ENCODE results near the gene MNT.

MNT gene

DNA sequence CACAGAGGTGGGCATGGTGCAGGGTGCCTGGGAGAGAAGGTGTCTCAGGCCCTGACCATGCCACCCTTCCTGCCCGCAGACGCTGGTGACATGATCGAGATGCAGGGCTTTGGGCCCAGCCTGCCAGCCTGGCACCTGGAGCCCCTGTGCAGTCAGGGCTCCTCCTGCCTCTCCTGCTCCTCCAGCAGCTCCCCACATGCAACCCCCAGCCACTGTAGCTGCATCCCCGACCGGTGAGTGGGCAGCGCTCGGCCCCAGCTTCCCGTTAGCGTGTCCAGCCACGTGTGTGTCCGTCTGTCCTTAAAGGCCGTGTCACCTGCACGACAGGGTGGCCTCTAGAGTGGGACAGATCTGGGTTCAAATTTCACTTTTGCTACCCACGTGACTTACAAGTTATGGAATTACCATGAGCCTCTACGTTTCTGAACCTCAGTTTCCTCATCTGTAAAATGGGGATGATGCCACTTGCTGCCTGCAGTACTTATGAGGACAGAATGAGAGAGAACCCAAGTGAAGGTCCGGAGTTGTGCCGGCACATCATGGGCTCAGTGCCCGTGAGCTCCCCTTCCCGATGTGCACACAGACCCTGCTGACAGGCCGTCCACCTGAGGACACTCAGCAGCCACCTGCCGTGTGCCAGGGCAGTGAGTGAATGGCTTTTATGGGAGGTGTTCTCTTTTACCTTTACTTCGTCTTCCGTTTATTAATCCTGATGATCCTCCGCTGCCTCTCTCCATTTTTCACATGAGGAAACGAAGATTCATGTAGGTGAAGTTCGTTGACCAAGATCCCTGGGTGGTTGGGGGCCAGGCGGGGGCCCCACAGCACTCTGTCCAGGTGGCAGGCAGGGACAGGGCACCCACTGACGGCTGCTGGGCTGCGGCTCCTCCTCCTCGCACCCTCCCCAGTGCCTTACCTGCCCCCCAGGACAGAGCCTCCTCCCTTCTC, 29.4 kb downstream of the MNT start:
- H3K4me1 ChIP-seq (ENCODE audit: insufficient read depth, low read length) = 0 out of 2 replicates have a peak, but pooled peaks cover 3% of the 10 kb centered on the region
- no peaks in the 10 kb centered on the region for H3K9me3 ChIP-seq (ENCODE audit: control insufficient read depth, insufficient read depth, low read length)
- peaks cover 7% of the 10 kb centered on the region; the same call in 1 of the 2 replicates for H3K36me3 ChIP-seq (ENCODE audit: insufficient read depth, low read length)
- no peak overlapping the region for H3K9ac ChIP-seq (ENCODE audit: low read depth, low read length)

DNA sequence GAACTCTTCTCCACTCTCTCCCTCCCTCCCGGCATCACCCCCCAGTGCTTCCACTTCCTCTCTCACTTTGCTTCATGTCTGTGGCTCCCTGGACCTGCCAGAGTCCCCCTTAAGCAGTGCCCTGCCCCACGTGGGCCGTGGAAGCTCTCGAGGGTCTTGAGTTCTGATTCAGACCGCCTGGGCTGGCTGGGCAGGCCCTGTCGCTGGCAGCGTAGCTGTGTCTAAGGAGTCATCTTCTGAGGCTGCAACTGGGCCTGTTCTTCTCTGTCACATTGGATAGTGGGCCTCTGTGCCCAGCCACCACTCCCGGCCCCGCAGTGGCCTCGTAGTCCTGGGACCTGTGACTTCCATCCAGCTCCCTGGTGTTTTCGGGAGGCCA, 30.7 kb downstream of the MNT start:
- Histone ChIP-seq H3K36me3 (ENCODE audit: insufficient read depth, low read length) (peaks cover 7% of the 10 kb centered on the region; the same call in 1 of the 2 replicates), H3K9me3 (ENCODE audit: control insufficient read depth, insufficient read depth, low read length) (no peaks in the 10 kb centered on the region), H3K9ac (ENCODE audit: low read depth, low read length) (no peak overlapping the region), H3K4me1 (ENCODE audit: insufficient read depth, low read length) (0 out of 2 replicates have a peak, but pooled peaks cover 3% of the 10 kb centered on the region)

DNA sequence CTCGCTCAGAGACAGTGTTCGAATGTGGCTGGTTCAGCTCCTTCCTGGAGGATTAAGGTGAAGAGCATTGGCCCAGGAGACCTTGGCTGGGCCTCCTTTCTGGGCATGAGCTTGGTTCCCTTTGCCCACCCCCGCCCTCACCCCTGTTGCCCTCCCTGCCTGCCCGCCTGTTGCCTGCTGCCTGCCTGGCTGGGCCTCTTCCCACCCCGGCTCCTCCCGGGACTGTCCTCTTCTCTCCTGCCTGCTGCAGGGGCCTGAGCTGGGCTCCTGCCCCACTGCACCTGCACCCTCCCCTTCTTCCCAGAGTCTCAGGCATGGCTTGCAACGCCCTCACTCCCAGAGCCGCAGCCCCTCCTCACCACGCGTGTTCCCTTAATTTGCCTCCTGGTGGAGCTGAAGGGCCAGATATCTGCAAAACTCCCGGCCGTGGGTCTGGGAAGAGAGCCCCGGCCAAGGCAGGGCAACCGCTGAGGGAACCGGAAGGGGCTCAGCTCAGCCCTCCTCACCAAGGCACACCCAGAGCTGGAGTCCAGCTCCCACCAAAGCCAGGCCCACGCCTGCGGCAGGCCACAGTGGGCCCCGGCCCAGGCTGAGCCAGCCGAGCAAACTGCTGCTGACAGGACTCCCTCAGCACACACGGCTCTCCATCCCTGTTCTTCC, 31.2 kb downstream of the MNT start:
- Histone ChIP-seq H3K9me3 (ENCODE audit: control insufficient read depth, insufficient read depth, low read length) (no peaks in the 10 kb centered on the region), H3K36me3 (ENCODE audit: insufficient read depth, low read length) (peaks cover 7% of the 10 kb centered on the region; the same call in 1 of the 2 replicates), H3K9ac (ENCODE audit: low read depth, low read length) (no peak overlapping the region), H3K4me1 (ENCODE audit: insufficient read depth, low read length) (0 out of 2 replicates have a peak, but pooled peaks cover 3% of the 10 kb centered on the region)

DNA sequence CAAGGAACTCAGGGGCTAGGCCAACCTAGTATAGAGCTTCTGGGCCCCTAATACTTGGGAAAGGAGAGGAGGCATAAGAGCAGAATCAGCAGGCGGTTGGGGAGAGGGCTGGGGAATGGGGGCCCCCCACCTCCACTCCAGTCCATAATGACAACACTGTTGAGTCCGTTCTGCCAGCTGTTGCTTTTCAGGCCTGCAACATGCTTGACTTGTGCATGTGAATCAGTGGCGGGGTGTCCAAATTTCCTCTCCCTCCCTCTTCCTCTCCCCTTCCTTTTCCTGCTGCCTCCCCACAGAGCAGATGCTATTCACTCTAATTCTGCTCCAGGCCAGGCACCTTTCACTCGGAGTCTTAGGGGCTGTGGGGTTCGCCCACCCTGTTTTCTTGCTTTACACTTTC, 31.8 kb downstream of the MNT start:
- Histone ChIP-seq H3K9ac (ENCODE audit: low read depth, low read length) (no peak overlapping the region), H3K36me3 (ENCODE audit: insufficient read depth, low read length) (peaks cover 7% of the 10 kb centered on the region; the same call in 1 of the 2 replicates), H3K4me1 (ENCODE audit: insufficient read depth, low read length) (0 out of 2 replicates have a peak, but pooled peaks cover 3% of the 10 kb centered on the region), H3K9me3 (ENCODE audit: control insufficient read depth, insufficient read depth, low read length) (no peaks in the 10 kb centered on the region)

DNA sequence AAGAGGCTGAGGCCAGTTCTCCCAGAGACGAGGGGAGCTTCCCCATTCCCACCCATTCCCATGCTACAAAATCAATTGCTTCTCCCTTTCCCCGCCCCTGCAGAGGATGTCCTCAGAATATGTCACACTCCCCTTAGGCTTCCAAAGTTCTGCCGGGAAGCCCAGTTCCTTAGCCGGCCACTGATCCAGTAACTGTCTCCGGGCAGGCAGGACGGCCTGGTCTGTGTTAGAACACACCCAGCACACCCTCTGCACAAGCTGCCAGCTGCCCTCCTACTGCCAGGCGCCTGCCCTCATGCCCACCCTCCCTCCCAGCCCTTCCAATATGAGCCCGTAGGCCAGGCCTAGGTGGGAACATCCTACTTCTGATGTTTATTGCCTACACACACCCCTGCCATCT, 32.5 kb downstream of the MNT start:
- peaks cover 7% of the 10 kb centered on the region; the same call in 1 of the 2 replicates for H3K36me3 ChIP-seq (ENCODE audit: insufficient read depth, low read length)
- 0 out of 2 replicates have a peak, but pooled peaks cover 3% of the 10 kb centered on the region for H3K4me1 ChIP-seq (ENCODE audit: insufficient read depth, low read length)
- no peak overlapping the region for H3K9ac ChIP-seq (ENCODE audit: low read depth, low read length)
- no peaks in the 10 kb centered on the region for H3K9me3 ChIP-seq (ENCODE audit: control insufficient read depth, insufficient read depth, low read length)

DNA sequence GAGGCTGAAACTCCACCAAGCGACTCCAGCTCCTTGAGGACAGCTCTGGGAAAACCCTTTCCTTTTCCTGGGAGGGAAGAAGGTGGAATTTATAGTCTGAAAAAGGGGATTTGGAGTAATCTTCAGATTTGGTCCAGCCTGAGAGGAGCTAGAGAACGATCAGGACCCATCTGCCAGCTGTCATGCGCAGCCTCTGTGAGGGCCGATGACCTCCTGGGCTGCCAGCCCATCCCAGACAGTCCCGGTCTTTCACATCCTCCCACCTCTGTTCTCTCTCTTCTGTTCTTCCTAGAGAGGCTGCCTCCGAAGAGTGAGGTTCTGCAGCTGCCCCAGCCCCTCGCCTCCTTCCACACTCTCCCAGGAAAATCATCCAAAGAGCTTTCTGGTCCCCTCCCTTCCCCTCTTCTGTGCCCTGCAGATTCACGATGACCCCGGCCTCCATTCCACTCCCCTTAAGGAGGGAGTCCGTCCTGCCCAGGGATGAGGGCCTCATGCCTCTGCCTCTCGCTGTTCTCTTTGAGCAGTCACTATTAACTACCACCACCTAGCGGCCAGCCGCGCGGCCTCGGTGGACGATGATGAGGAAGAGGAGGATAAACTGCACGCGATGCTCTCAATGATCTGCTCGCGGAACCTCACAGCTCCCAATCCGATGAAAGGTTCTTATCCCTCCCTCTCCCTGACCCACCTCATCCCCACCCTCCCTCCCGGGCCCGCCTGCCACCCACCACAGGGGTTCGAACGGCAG, 33.9 kb downstream of the MNT start:
- Histone ChIP-seq H3K36me3 (ENCODE audit: insufficient read depth, low read length) (0 out of 2 replicates have a peak, but pooled peaks cover 3% of the 10 kb centered on the region), H3K4me1 (ENCODE audit: insufficient read depth, low read length) (0 out of 2 replicates have a peak, but pooled peaks cover 3% of the 10 kb centered on the region), H3K9me3 (ENCODE audit: control insufficient read depth, insufficient read depth, low read length) (no peaks in the 10 kb centered on the region), H3K9ac (ENCODE audit: low read depth, low read length) (no peak overlapping the region)

DNA sequence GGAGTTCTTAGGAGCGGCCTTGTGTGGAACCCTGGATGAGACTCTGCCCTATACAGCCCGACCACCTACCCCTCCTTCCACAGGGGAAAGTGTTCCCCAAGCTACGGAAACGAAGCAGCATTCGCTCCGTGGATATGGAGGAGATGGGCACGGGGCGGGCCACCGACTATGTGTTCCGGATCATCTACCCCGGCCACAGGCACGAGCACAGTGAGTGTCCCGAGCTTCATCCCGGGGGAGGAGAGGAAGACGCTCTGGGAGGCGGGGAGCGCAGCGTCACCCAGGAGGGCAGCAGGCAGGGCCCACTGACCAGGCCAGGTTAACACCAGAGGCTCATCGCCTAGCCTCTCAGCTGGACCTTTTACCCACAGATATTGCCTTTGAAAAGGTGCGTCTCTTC, 35.7 kb downstream of the MNT start:
- no peaks in the 10 kb centered on the region for H3K9me3 ChIP-seq (ENCODE audit: control insufficient read depth, insufficient read depth, low read length)

DNA sequence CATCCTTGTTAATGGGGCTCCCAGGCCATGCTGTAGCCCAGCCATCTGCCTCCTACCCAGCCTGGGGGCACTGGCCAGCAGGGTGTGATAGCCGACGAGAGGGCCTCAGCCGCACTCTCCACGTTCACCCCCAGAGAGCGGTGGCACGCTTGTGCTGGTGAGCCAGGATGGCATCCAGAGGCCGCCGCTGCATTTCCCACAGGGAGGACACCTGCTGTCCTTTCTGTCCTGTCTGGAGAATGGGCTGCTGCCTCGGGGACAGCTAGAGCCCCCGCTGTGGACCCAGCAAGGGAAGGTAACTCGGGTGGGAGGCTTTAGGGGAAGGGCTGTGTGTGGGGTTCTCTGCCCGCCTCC, 36.1 kb downstream of the MNT start:
- Histone ChIP-seq H3K4me1 (ENCODE audit: insufficient read depth, low read length) (0 out of 2 replicates have a peak, but pooled peaks cover 3% of the 10 kb centered on the region), H3K36me3 (ENCODE audit: insufficient read depth, low read length) (no peaks in the 10 kb centered on the region), H3K9me3 (ENCODE audit: control insufficient read depth, insufficient read depth, low read length) (no peaks in the 10 kb centered on the region), H3K9ac (ENCODE audit: low read depth, low read length) (no peak overlapping the region)

More for the DNA sequence above, 35.7 kb downstream of the MNT start:
- Histone ChIP-seq H3K9ac (ENCODE audit: low read depth, low read length) (no peak overlapping the region), H3K4me1 (ENCODE audit: insufficient read depth, low read length) (0 out of 2 replicates have a peak, but pooled peaks cover 3% of the 10 kb centered on the region), H3K36me3 (ENCODE audit: insufficient read depth, low read length) (no peaks in the 10 kb centered on the region)

DNA sequence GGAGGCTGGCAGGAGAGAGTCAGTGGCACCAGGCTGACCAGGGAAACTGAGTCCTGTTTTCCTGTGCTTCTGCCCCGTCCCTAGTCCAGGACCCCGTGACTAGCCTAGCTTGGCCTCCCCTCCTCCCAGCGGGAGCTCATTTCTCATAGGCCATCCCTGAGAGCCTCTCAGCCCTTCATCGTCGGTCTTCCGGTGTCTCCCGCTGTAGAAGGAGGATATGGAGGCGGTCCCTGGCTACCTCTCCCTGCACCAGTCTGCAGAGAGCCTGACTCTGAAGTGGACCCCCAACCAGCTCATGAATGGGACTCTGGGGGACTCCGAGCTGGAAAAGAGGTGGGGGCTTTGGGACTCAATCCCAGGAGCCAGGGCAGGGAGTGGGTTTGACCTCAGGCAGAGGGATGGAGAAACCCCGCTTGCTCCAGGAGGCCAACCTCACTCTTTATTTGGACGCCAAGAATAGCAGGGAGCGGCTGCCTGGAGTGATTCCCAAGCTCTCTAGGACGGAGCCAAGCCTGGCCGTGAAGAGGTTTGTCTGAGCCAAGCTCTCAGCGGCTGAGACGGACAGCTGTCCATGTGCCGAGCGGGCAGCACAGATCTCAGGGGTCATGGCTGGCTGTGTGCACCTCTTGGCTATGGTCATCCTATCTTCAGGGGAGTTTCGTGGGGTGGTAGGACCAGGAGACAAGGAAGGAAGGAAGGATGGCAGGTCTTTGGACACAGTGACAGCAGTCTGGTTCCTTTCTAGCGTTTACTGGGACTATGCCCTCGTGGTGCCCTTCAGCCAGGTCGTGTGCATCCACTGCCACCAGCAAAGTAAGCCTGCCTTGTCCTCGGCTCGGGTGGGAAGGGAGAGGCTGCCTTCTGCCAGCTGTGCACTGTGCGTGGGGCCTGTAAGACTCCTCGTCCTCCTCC, 36.8 kb downstream of the MNT start:
- Histone ChIP-seq H3K4me1 (ENCODE audit: insufficient read depth, low read length) (peaks cover 8% of the 10 kb centered on the region; the same call in 1 of the 2 replicates), H3K36me3 (ENCODE audit: insufficient read depth, low read length) (no peaks in the 10 kb centered on the region), H3K9ac (ENCODE audit: low read depth, low read length) (no peak overlapping the region), H3K9me3 (ENCODE audit: control insufficient read depth, insufficient read depth, low read length) (no peaks in the 10 kb centered on the region)

DNA sequence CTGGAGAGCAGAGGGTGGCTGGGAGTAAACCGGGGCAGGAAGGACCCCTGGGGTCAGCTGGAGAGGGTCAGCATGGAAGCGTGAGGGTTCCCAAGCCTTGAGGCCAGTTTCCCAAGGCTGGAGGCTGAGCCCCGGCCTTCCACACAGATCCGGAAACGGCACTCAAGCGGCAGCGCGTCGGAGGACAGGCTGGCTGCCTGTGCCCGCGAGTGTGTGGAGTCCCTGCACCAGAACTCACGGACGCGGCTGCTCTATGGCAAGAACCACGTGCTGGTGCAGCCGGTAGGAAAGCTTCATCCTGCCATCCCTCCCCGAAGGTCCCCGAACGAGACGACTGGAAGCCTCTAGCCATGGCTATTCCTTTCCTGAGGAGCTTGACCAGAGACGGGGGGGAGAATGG, 37.5 kb downstream of the MNT start:
- peaks cover 7% of the 10 kb centered on the region; the same call in 1 of the 2 replicates for H3K4me1 ChIP-seq (ENCODE audit: insufficient read depth, low read length)
- H3K36me3 ChIP-seq (ENCODE audit: insufficient read depth, low read length) = no peaks in the 10 kb centered on the region
- no peaks in the 10 kb centered on the region for H3K9me3 ChIP-seq (ENCODE audit: control insufficient read depth, insufficient read depth, low read length)
- H3K9ac ChIP-seq (ENCODE audit: low read depth, low read length) = no peak overlapping the region

DNA sequence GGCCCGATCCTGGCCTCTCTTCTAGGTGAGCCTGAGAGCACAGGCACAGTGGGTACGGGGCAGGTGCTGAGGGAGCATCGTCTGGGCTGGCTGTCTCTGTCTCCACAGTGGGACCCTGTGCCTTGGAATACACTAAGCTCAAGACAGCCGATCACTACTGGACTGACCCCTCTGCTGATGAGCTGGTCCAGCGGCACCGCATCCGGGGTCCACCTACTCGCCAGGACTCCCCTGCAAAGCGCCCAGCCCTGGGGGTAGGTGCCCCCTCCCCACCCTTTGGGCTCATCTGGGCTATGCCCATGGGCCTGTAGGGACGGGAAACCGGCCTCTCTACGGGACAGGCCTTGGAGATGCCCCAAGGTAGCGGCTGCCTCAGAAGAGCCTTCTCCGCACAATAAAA, 38.0 kb downstream of the MNT start:
- no peaks in the 10 kb centered on the region for H3K9me3 ChIP-seq (ENCODE audit: control insufficient read depth, insufficient read depth, low read length)
- no peak overlapping the region for H3K9ac ChIP-seq (ENCODE audit: low read depth, low read length)
- peaks cover 7% of the 10 kb centered on the region; the same call in 1 of the 2 replicates for H3K4me1 ChIP-seq (ENCODE audit: insufficient read depth, low read length)
- no peaks in the 10 kb centered on the region for H3K36me3 ChIP-seq (ENCODE audit: insufficient read depth, low read length)

DNA sequence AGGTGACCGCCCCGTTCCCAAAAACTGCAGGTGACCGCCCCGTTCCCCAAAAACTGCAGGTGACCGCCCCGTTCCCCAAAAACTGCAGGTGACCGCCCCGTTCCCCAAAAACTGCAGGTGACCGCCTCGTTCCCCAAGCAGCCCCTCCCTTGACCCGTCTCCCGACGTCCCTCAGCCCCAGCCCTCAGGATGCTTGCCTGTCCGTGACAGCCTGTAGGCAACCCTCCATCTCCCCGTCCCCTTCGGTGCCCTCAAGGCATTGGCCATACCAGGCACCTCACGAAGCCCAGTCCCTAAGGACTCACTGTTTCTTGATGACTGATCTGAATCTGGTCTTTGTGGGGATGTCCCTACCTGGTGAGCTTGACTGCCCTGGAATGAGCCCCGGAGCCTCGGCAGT, 38.4 kb downstream of the MNT start:
- Histone ChIP-seq H3K9me3 (ENCODE audit: control insufficient read depth, insufficient read depth, low read length) (no peaks in the 10 kb centered on the region), H3K9ac (ENCODE audit: low read depth, low read length) (no peak overlapping the region), H3K36me3 (ENCODE audit: insufficient read depth, low read length) (no peaks in the 10 kb centered on the region), H3K4me1 (ENCODE audit: insufficient read depth, low read length) (peaks cover 7% of the 10 kb centered on the region; the same call in 1 of the 2 replicates)

DNA sequence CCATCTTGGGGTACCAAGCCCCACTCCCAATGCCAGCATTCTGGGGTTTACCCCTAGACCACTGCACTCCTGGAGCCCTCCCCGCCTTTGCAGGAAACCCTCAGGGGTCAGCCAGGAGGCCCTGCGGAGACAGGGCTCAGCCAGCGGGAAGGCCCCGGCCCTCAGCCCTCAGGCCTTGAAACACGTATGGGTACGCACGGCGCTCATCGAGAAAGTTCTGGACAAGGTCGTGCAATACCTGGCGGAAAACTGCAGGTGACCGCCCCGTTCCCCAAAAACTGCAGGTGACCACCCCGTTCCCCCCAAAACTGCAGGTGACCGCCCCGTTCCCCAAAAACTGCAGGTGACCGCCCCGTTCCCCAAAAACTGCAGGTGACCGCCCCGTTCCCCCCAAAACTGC, 38.8 kb downstream of the MNT start:
- no peaks in the 10 kb centered on the region for H3K36me3 ChIP-seq (ENCODE audit: insufficient read depth, low read length)
- H3K9ac ChIP-seq (ENCODE audit: low read depth, low read length) = no peak overlapping the region
- peaks cover 7% of the 10 kb centered on the region; the same call in 1 of the 2 replicates for H3K4me1 ChIP-seq (ENCODE audit: insufficient read depth, low read length)
- H3K9me3 ChIP-seq (ENCODE audit: control insufficient read depth, insufficient read depth, low read length) = no peaks in the 10 kb centered on the region
